Activated T-cell treated with anti-CD3 and anti-CD28 coated beads, Interleukin-2, amount 50 U/mL, for 24 hours (primary cell): ENCODE data around the gene OGFOD3.

Experiments used
- DNase-seq: peaks from one replicate; pipeline ENCODE4 v3.0.0-alpha.2; 2020
- H3K27ac Mint-ChIP-seq: 2 replicates; pipeline ENCODE4 v1.8.0; 2020; ENCODE audit warnings: mild to moderate bottlenecking, mixed read lengths
- H3K27me3 Mint-ChIP-seq: 2 replicates; pipeline ENCODE4 v1.8.0; 2020; ENCODE audit warnings: mixed read lengths
- H3K36me3 Mint-ChIP-seq: 2 replicates; pipeline ENCODE4 v1.8.0; 2020; ENCODE audit warnings: low read depth, mixed read lengths
- H3K4me1 Mint-ChIP-seq: 2 replicates; pipeline ENCODE4 v1.8.0; 2020; ENCODE audit warnings: low read depth, mixed read lengths
- H3K4me3 Mint-ChIP-seq: 2 replicates; pipeline ENCODE4 v1.8.0; 2020; ENCODE audit warnings: mild to moderate bottlenecking, moderate library complexity, mixed read lengths
- H3K9me3 Mint-ChIP-seq: 2 replicates; pipeline ENCODE4 v1.8.0; 2020; ENCODE audit warnings: mixed read lengths

Gene OGFOD3

DNA sequence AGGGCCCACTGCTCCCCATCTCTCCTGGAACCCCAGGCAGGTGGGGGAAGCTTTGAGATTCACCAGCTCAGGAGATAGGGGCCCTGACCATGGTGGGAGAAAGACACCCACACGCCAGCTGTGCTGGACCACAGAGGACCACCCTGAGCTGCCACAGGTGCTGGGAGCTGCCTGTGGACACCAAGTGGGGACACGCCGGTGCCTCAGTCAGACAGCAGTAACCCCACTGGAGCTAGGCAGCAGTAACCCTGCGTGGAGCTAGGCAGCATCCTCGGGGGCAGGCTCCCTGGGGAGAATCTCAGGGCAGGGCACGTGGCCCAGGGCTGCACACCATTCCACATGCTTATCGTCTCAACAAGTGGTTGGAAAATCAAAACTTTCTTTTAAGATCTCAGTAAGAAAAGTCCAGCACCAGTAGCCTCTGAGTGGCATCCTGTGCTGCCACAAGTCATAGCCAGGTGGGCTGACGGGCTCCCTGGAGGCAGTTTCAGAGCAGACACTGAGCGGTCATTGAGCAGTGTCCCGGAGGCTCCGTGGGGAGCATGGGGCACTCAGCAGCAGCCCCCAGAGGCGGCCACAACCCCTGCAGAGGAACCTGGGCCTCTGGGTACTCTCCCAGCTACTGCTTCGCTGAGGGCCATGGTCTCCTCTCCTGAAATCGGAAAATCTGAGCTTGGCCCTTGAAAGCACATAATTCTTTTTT lies 8.2 kb downstream of the OGFOD3 start:
- H3K4me3 Mint-ChIP-seq: no peak overlapping the region

DNA sequence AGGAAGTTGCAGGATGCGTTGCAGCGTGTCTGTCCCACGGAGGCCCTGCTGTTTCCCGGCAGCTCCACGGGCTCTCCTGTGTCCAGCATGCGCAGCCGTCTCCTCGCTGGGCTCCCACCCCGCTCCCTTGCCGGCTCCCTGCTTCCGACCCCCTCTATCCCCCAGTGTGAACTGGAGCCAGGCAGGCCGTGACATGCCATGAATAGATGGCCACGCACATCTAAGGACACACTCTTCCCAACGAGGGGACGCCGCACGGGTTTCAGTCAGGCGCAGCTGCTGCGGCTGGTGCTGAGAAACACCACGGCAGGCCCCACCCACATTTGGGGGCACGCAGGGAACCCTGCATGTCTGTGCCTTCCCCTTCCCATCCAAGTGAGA lies 9.5 kb downstream of the OGFOD3 start:
- no peak overlapping the region for H3K27ac Mint-ChIP-seq
- H3K4me3 Mint-ChIP-seq: no peak overlapping the region
- H3K27me3 Mint-ChIP-seq: no peaks in the 10 kb centered on the region
- peaks cover 6% of the 10 kb centered on the region for H3K4me1 Mint-ChIP-seq
- DNase-seq: no peak
- no peaks in the 10 kb centered on the region for H3K9me3 Mint-ChIP-seq
- H3K36me3 Mint-ChIP-seq: peaks cover 45% of the 10 kb centered on the region

More for the DNA sequence above, 8.2 kb downstream of the OGFOD3 start:
- H3K4me1 Mint-ChIP-seq: peaks cover 16% of the 10 kb centered on the region
- no peaks in the 10 kb centered on the region for H3K27me3 Mint-ChIP-seq
- H3K36me3 Mint-ChIP-seq: peaks cover 48% of the 10 kb centered on the region
- DNase-seq: no peak
- no peak overlapping the region for H3K27ac Mint-ChIP-seq
- H3K9me3 Mint-ChIP-seq: no peaks in the 10 kb centered on the region

GRCh38 chr17:82408288-82408937 lies 10.0 kb downstream of the OGFOD3 start:
- H3K4me3 Mint-ChIP-seq: no peak overlapping the region
- peaks cover 49% of the 10 kb centered on the region for H3K36me3 Mint-ChIP-seq
- H3K27me3 Mint-ChIP-seq: no peaks in the 10 kb centered on the region
- no peak for DNase-seq
- H3K4me1 Mint-ChIP-seq: peaks cover 6% of the 10 kb centered on the region
- H3K9me3 Mint-ChIP-seq: no peaks in the 10 kb centered on the region
- no peak overlapping the region for H3K27ac Mint-ChIP-seq

DNA sequence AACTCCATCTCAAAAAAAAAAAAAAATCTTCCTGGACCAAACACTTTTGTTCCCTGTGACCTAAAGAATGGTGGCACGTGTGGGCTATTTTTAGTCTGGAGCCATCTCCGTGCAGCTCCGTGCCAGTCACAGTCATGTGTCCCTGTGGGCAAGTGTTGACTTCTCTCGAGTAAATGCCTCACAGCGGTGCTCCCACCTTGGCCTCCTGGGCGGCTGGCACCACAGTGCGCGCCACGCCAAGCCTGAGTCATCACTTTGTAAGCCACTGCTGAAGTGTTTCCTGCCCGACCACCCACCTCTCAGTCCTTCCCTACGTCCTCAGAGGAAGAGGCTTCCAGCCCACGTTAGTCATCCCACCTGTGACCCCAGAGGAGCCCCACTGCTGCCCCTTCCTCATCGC lies 11.1 kb downstream of the OGFOD3 start:
- H3K27ac Mint-ChIP-seq: peak overlapping the region; percentile 61
- H3K36me3 Mint-ChIP-seq: peaks cover 55% of the 10 kb centered on the region
- H3K4me3 Mint-ChIP-seq: no peak overlapping the region

DNA sequence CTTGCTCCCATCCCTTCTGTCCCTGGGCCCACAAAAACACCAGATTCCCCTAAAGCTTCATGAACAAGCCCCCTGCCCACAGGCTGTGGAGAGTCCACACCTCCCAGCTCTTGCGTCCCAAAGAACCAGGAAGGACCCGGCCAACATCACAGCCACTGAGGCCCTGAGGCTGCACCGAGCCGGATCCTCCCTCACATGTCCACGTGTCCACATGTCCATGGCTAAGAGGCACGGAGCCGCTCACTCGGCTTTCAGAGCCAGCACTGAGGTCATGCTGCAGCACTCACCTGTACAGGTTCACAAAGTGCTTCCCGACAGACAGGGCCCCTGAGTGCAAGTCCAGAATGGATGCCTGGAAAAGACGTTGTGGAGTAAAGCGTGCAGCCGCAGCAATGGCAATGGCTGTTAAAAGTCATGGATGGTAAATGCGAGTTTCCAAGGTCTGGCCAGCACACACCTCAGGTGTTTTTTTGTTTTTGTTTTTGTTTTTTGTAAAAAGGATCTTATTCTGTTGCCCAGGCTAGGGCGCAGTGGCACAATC lies 12.2 kb downstream of the OGFOD3 start:
- DNase-seq: no peak
- peaks cover 11% of the 10 kb centered on the region for H3K4me1 Mint-ChIP-seq
- H3K27ac Mint-ChIP-seq: no peak overlapping the region
- H3K4me3 Mint-ChIP-seq: no peak overlapping the region
- H3K27me3 Mint-ChIP-seq: no peaks in the 10 kb centered on the region
- H3K36me3 Mint-ChIP-seq: peaks cover 58% of the 10 kb centered on the region
- no peaks in the 10 kb centered on the region for H3K9me3 Mint-ChIP-seq

More for the DNA sequence above, 11.1 kb downstream of the OGFOD3 start:
- peaks cover 8% of the 10 kb centered on the region for H3K4me1 Mint-ChIP-seq
- H3K27me3 Mint-ChIP-seq: no peaks in the 10 kb centered on the region
- DNase-seq: no peak
- H3K9me3 Mint-ChIP-seq: no peaks in the 10 kb centered on the region

DNA sequence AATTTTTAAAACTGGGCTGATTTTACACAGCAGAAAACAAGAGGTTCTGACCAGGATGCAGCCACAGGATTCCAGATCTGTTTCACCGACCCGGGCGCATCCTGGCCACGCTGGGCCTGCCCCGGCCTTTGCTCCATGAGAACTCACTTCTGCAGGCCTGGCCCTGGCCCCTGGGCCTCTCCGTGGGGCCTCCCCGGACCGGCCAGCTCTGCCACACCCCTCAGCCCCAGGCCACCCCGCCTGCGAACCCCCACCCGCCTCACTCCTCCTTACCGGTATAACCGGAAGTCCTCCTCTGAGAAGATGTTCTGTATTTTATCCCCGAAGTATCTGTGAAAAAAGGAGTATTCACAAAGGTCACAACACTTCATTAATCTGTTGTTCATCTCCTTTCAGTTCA lies 13.3 kb downstream of the OGFOD3 start:
- H3K9me3 Mint-ChIP-seq: no peaks in the 10 kb centered on the region
- peaks cover 20% of the 10 kb centered on the region for H3K4me1 Mint-ChIP-seq
- no peak overlapping the region for H3K4me3 Mint-ChIP-seq
- H3K36me3 Mint-ChIP-seq: peaks cover 64% of the 10 kb centered on the region
- DNase-seq: no peak
- H3K27ac Mint-ChIP-seq: no peak overlapping the region
- H3K27me3 Mint-ChIP-seq: no peaks in the 10 kb centered on the region

DNA sequence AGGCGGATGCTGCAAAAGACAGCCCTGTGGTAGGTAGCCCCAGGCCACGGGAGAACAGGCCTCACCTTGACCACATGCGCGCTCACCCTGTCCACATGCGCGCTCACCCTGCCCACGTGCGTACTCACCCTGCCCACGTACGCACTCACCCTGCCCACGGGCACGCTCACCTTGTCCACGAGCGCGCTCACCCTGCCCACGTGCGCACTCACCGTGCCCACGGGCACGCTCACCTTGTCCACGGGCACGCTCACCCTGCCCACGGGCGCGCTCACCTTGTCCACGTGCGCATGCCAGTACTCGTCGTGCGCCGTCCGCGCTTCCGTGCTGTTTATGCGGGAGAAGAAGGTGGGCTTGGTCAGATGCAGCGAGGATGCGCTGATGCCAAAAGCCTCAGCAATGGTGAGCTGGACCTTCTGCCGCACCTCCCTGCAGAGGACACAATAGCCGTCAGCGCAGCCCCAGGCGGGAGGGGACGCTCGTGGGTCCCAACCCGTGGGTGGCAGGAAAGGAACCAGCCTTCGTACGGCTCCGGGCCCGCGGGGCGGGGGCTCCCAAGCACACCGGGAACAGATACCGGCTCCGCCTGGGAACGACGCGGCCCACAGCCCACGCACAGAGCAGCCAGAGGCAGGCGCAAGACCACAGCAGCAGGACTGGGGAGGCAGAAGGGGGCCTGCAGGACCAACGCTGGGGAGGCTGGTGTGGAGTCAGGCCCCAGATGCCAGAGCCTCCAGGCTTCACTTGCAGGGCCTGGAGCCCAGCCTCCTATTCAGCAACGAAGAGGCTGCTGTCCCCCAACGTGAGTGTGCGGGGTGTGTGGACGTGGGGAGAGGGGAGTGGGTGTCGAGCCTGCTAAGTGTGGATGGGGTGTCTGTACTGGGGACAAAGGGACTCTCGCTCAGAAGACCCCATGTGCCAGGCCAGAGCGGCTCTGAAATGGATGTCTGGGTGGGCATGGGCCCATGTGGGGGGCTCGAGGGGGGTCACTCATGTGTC lies 14.4 kb downstream of the OGFOD3 start:
- Mint-ChIP-seq H3K27ac (no peak overlapping the region), H3K27me3 (no peaks in the 10 kb centered on the region), H3K9me3 (no peaks in the 10 kb centered on the region), H3K4me1 (peaks cover 21% of the 10 kb centered on the region), H3K36me3 (peaks cover 58% of the 10 kb centered on the region), H3K4me3 (no peak overlapping the region)
- DNase-seq: no peak

- Mint-ChIP-seq H3K4me1 (peaks cover 21% of the 10 kb centered on the region), H3K27ac (no peak overlapping the region)
Observed at GRCh38 chr17:82402865-82403264, 15.5 kb downstream of the OGFOD3 start.

GRCh38 chr17:82400830-82401229 lies 17.6 kb downstream of the OGFOD3 start:
- peak; percentile 67 for DNase-seq
- Mint-ChIP-seq H3K27ac (peak overlapping the region; percentile 84), H3K27me3 (no peaks in the 10 kb centered on the region), H3K36me3 (peaks cover 47% of the 10 kb centered on the region), H3K4me3 (peak overlapping the region; percentile 72), H3K4me1 (peaks cover 17% of the 10 kb centered on the region), H3K9me3 (no peaks in the 10 kb centered on the region)

More at GRCh38 chr17:82402865-82403264, 15.5 kb downstream of the OGFOD3 start:
- H3K4me3 Mint-ChIP-seq: no peak overlapping the region
- no peak for DNase-seq
- peaks cover 53% of the 10 kb centered on the region for H3K36me3 Mint-ChIP-seq
- H3K27me3 Mint-ChIP-seq: no peaks in the 10 kb centered on the region
- no peaks in the 10 kb centered on the region for H3K9me3 Mint-ChIP-seq

- H3K4me3 Mint-ChIP-seq: no peak overlapping the region
- no peak overlapping the region for H3K27ac Mint-ChIP-seq
- H3K36me3 Mint-ChIP-seq: peaks cover 44% of the 10 kb centered on the region
- H3K4me1 Mint-ChIP-seq: peaks cover 17% of the 10 kb centered on the region
- H3K27me3 Mint-ChIP-seq: no peaks in the 10 kb centered on the region
- no peak for DNase-seq
- no peaks in the 10 kb centered on the region for H3K9me3 Mint-ChIP-seq
Observed at GRCh38 chr17:82400206-82400605, 18.2 kb downstream of the OGFOD3 start.

GRCh38 chr17:82399601-82400101 lies 18.7 kb downstream of the OGFOD3 start:
- H3K9me3 Mint-ChIP-seq: no peaks in the 10 kb centered on the region
- H3K27me3 Mint-ChIP-seq: no peaks in the 10 kb centered on the region
- no peak overlapping the region for H3K27ac Mint-ChIP-seq
- DNase-seq: no peak
- H3K4me3 Mint-ChIP-seq: no peak overlapping the region
- H3K36me3 Mint-ChIP-seq: peaks cover 46% of the 10 kb centered on the region
- peaks cover 17% of the 10 kb centered on the region for H3K4me1 Mint-ChIP-seq

GRCh38 chr17:82399041-82399441 lies 19.3 kb downstream of the OGFOD3 start:
- Mint-ChIP-seq H3K36me3 (peaks cover 46% of the 10 kb centered on the region), H3K9me3 (no peaks in the 10 kb centered on the region), H3K4me1 (peaks cover 17% of the 10 kb centered on the region), H3K27ac (no peak overlapping the region), H3K4me3 (no peak overlapping the region), H3K27me3 (no peaks in the 10 kb centered on the region)
- DNase-seq: no peak

- Mint-ChIP-seq H3K9me3 (no peaks in the 10 kb centered on the region), H3K36me3 (peaks cover 44% of the 10 kb centered on the region), H3K27me3 (no peaks in the 10 kb centered on the region), H3K27ac (no peak overlapping the region), H3K4me1 (peaks cover 15% of the 10 kb centered on the region), H3K4me3 (no peak overlapping the region)
- DNase-seq: no peak
Observed at GRCh38 chr17:82397449-82398335, 20.7 kb downstream of the OGFOD3 start.
